ENCODE data around the gene TACC2. TPM values are rescaled to one million over a fixed set of nuclear protein-coding genes. Genes with fewer than 3 reads are reported as not detected.

Gene TACC2
- 14.7 TPM in 2 replicates for total RNA-seq

DNA sequence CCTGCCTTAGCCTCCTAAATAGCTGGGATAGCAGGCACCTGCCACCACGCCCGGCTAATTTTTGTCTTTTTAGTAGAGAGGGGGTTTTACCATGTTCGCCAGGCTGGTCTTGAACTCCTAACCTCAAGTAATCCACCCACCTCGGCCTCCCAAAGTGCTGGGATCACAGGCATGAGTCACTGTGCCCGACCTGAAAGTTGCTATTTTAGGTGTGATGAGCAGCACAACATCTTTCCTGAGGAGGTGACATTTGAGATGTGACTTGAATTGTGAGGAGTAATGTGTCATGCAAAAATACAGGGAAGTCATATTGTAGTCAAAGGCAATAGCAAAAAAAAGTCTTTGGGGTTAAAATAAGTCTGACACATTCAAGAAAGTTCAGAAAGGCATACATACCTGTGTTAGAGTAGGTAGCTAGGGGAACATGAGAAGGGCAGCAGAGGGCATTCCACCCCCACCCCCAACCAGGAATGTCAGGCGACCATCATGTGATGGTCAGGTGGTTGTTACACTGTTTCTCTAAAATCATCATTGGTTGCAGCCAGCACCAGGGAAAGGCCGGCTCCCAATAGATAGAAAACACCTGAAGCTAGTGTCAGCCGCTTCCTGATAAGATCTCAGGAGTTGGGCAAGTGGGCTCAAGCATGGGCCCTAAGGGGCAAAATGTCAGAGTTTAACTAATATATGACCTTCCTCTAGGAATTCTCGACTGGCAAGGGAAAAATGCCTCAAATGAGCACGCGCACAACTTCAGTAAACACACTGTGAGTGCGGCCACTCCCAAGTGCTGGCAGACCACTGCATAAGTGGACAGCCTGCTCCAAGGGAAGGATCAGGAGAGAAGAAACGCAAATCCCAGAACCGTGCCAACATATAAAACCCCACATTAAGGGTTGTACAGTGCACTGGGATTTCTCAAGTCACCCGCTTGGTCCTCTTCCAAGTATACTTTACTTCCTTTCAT lies at the start of gene TACC2:
Gene TACC2, plus strand, starts transcription at position 803 of the 964 bp plus-strand sequence. CDS start 32,819 bp downstream, outside the sequence.

DNA sequence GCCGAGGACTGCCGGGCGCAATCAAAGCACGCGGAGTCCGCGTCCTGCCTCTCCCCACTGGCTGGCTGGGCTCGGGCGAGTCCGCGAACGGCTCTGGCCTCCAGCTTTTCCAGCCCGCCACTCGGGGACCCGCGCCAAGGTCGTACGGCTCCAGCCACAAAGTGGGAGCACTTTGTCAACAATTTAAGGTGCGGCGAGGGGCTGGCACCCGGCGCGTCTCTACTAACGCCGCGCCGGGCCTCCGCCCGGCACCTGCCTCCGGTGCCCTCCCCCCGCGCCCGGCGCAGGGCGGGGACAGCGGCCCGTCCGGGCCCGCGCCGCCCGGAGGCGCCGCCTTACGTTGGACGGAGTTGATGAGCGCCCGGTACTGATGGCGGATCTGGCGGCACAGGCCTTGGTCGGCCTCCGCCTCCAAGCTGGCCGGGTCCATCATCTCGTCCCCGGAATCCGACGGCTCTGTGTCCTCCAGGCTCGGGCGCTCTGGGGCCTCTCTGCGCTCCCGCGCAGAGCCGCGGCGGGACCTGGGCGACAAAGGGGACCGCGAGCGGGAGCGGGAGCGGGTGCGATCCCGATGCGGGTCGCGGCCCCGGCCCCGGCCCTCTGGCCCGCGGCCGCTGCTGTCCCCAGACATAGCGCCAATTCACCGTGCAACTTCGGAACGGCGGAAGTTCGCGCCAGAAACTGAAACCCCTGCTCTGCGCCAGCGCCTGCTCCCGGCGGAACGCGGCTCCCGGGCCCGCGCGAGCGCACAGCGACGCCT lies 14.2 kb upstream of the TACC2 start, which contains the start of gene NSMCE4A:
Gene NSMCE4A, minus strand, starts transcription at position 683 of the 760 bp plus-strand sequence. Its CDS starts 52 bp downstream, at position 631.

DNA sequence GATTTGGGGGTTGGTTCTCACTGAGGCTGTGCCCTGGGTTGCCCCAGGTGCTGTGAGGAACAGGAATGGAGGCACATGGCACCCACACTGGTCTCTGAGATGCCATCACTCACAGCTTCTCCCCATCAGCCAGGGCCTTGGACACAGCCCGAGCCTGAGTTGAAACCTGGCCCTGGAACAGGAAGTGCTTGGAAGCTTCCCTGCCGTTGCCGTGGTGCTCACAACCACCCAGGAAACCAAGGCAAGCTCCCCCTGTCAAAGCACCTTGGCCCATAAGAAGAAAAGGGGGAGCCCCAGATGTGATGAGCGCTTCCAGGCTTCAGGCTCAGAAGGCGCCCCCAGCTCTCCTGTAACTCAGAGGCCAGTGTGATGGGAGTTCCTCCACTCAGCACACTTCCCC lies 282.1 kb downstream of the TACC2 start, which contains the start of gene BTBD16:
Gene BTBD16, plus strand, starts transcription at position 221 of the 400 bp plus-strand sequence. CDS start 3,786 bp downstream, outside the sequence.

Other genes starting within 250 kb of the TACC2 start
- 9.9 and 11.8 TPM in 2 replicates for gene ATE1, start 61.1 kb upstream of the TACC2 start, total RNA-seq
- gene NSMCE4A, start 13.9 kb upstream of the TACC2 start, total RNA-seq, result 30.2 and 69.4 TPM in 2 replicates

Measured in mesangial cell (primary cell).